Measurements from ENCODE around the gene FBXO4. TPM values are rescaled to one million over a fixed set of nuclear protein-coding genes. Genes with fewer than 3 reads are reported as not detected.
"Not testable (repeated sequence)": the region's sequence is repeated elsewhere in the genome, so short reads cannot be mapped to it uniquely, and the experiment has no call there.

The FBXO4 gene
- polyA plus RNA-seq, 1 donor: 13.4 TPM

DNA sequence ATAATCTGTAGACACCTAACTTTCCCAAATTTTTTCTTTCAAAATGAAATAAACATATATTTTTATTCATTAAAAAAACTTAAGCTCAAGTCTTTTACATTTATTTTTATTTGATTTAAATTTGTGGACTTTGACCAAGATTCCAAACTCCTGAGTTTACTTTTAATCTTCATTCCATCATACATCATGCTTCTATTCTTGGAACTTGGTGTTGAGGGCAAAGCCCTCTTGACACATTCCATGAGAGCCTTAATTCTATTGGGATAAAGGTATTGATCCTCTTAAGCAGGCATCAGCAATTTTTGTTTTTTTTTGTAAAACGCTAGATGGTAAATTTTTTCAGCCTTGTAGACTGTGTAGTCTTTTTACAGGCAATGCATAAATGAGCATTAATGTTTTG is 53.6 kb downstream of the FBXO4 start:
- no peaks in the 10 kb centered on the region for H3K4me1 ChIP-seq (ENCODE audit: control insufficient read depth, insufficient read depth, low read length)
- H3K27me3 ChIP-seq (ENCODE audit: control insufficient read depth, insufficient read depth, low read length): no peaks in the 10 kb centered on the region
- no peaks in the 10 kb centered on the region for H3K9me3 ChIP-seq (ENCODE audit: control insufficient read depth, low read depth, low read length)
- H3K4me3 ChIP-seq (ENCODE audit: low read length): no peak overlapping the region
- no peak overlapping the region for H3K27ac ChIP-seq (ENCODE audit: low read length)
- no peaks in the 10 kb centered on the region for H3K36me3 ChIP-seq (ENCODE audit: control insufficient read depth, insufficient read depth, low read length)
- DNase-seq: no peak
- 100% methylated on average over 1 of the region's 1 CpG for WGBS (ENCODE audit: insufficient coverage, low lambda C conversion rate)

DNA sequence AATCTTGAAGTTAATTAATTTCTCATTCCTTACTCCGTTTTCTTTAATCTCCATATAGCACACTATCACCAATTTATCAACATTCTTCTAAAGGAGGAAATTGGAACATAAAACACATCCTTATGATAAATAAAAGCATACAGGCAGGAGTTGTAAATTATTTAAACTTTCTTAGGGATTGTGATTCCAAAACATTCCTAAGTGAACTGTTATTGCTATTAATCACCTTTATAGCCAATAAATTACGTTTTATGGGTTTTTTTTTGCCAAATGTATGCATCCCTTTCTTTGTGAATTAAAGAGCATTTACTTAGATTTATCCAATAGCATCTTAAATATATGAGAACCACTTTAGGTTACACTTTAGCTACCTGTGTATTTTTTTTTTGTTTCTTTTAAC is 55.3 kb downstream of the FBXO4 start:
- Histone ChIP-seq H3K27ac (ENCODE audit: low read length) (no peak overlapping the region), H3K36me3 (ENCODE audit: control insufficient read depth, insufficient read depth, low read length) (no peaks in the 10 kb centered on the region), H3K4me1 (ENCODE audit: control insufficient read depth, insufficient read depth, low read length) (no peaks in the 10 kb centered on the region), H3K27me3 (ENCODE audit: control insufficient read depth, insufficient read depth, low read length) (no peaks in the 10 kb centered on the region), H3K9me3 (ENCODE audit: control insufficient read depth, low read depth, low read length) (no peaks in the 10 kb centered on the region), H3K4me3 (ENCODE audit: low read length) (no peak overlapping the region)
- no peak for DNase-seq
- WGBS (ENCODE audit: insufficient coverage, low lambda C conversion rate): 64% methylated on average over 1 of the region's 2 CpGs

DNA sequence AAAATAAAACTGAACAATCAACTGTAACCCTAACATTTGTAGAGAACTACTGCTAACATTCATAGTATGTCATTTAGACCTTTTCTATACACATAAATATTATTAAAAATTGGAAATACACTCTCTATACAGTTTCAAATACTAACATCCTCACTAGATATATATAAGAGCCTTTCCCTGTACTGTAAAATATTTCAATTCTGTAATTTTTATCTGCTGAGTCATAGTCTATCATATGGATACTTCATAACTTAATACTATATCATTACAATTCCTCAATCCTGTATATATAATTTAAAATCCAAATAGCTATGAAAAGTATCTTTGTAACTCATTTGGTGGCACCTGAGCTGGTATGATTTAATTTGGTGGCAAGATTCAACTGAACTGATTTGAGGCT is 55.8 kb downstream of the FBXO4 start:
- H3K27me3 ChIP-seq (ENCODE audit: control insufficient read depth, insufficient read depth, low read length): no peaks in the 10 kb centered on the region
- H3K36me3 ChIP-seq (ENCODE audit: control insufficient read depth, insufficient read depth, low read length): no peaks in the 10 kb centered on the region
- no peak for DNase-seq
- H3K4me1 ChIP-seq (ENCODE audit: control insufficient read depth, insufficient read depth, low read length): no peaks in the 10 kb centered on the region
- no peak overlapping the region for H3K4me3 ChIP-seq (ENCODE audit: low read length)
- H3K9me3 ChIP-seq (ENCODE audit: control insufficient read depth, low read depth, low read length): no peaks in the 10 kb centered on the region
- no peak overlapping the region for H3K27ac ChIP-seq (ENCODE audit: low read length)

GRCh38 chr5:41982858-41983257 is 57.8 kb downstream of the FBXO4 start:
- H3K36me3 ChIP-seq (ENCODE audit: control insufficient read depth, insufficient read depth, low read length); H3K4me1 ChIP-seq (ENCODE audit: control insufficient read depth, insufficient read depth, low read length); H3K27ac ChIP-seq (ENCODE audit: low read length); H3K9me3 ChIP-seq (ENCODE audit: control insufficient read depth, low read depth, low read length); H3K27me3 ChIP-seq (ENCODE audit: control insufficient read depth, insufficient read depth, low read length); H3K4me3 ChIP-seq (ENCODE audit: low read length); DNase-seq: not testable (repeated sequence)
- no CpG with 5 or more reads among the region's 2 CpGs for WGBS (ENCODE audit: insufficient coverage, low lambda C conversion rate)

GRCh38 chr5:41983284-41983683 is 58.2 kb downstream of the FBXO4 start:
- no peaks in the 10 kb centered on the region for H3K4me1 ChIP-seq (ENCODE audit: control insufficient read depth, insufficient read depth, low read length)
- H3K9me3 ChIP-seq (ENCODE audit: control insufficient read depth, low read depth, low read length): no peaks in the 10 kb centered on the region
- no peaks in the 10 kb centered on the region for H3K27me3 ChIP-seq (ENCODE audit: control insufficient read depth, insufficient read depth, low read length)
- H3K36me3 ChIP-seq (ENCODE audit: control insufficient read depth, insufficient read depth, low read length): no peaks in the 10 kb centered on the region
- no peak for DNase-seq
- no peak overlapping the region for H3K4me3 ChIP-seq (ENCODE audit: low read length)
- no peak overlapping the region for H3K27ac ChIP-seq (ENCODE audit: low read length)

- no peak for DNase-seq
- Histone ChIP-seq H3K9me3 (ENCODE audit: control insufficient read depth, low read depth, low read length) (no peaks in the 10 kb centered on the region), H3K36me3 (ENCODE audit: control insufficient read depth, insufficient read depth, low read length) (no peaks in the 10 kb centered on the region), H3K4me1 (ENCODE audit: control insufficient read depth, insufficient read depth, low read length) (no peaks in the 10 kb centered on the region), H3K27ac (ENCODE audit: low read length) (no peak overlapping the region), H3K27me3 (ENCODE audit: control insufficient read depth, insufficient read depth, low read length) (no peaks in the 10 kb centered on the region), H3K4me3 (ENCODE audit: low read length) (no peak overlapping the region)
- 60% methylated on average over 2 of the region's 3 CpGs for WGBS (ENCODE audit: insufficient coverage, low lambda C conversion rate)
Observed at GRCh38 chr5:41985945-41986695, 61.0 kb downstream of the FBXO4 start.

Other genes with a start within 250 kb of the FBXO4 start
- 19.4 TPM for gene OXCT1, start 54.9 kb upstream of the FBXO4 start, polyA plus RNA-seq
- gene RIMOC1, start 20.9 kb upstream of the FBXO4 start, polyA plus RNA-seq: 19.6 TPM

Measured in large intestine (tissue), 3 donors.